H1 (cell line): ENCODE data around the gene ARHGEF1. TPM values are rescaled to one million over a fixed set of nuclear protein-coding genes. Genes with fewer than 3 reads are reported as not detected.

ENCODE experiments used
- CTCF ChIA-PET: fragments of 300-600 bp; sonication (Branson Sonifier 250); formaldehyde crosslinking; loops from one replicate; lab custom pipeline; 2021; ENCODE audit not compliant: partially characterized antibody; lab: Charles Lee
- POLR2A ChIA-PET: fragments of 300-600 bp; sonication (Branson Sonifier 250); formaldehyde crosslinking; loops from one replicate; lab custom pipeline; 2021; ENCODE audit warnings: inconsistent platforms; ENCODE audit not compliant: partially characterized antibody; lab: Charles Lee
- DNase-seq, 2 experiments: peaks; one replicate each; pipeline versions ENCODE4 v3.0.0 to v3.0.0-alpha.2; 2010 to 2022; ENCODE audit warnings: low spot score in 2 of 2, low read depth in 1 of 2, mixed read lengths in 1 of 2
- FAIRE-seq: peaks from 2 replicates; lab custom pipeline; 2011; peaks lifted over from hg19 to GRCh38; lab: Jason Lieb, UNC
- H2AFZ ChIP-seq: 2 replicates; pipeline ENCODE4 v1.8.1; 2012; ENCODE audit warnings: low read length, inconsistent platforms
- H2AK5ac ChIP-seq: 2 replicates; pipeline ENCODE4 v1.6.1; 2013; ENCODE audit warnings: low read depth, low read length
- H2BK120ac ChIP-seq: replicated peaks from 2 replicates; pipeline ENCODE3; 2013; ENCODE audit warnings: low read depth, low read length, inconsistent platforms
- H2BK12ac ChIP-seq: 2 replicates; pipeline ENCODE4 v1.6.1; 2013; ENCODE audit warnings: low read depth, low read length
- H2BK15ac ChIP-seq: 2 replicates; pipeline ENCODE4 v1.6.1; 2013; ENCODE audit warnings: low read length
- H2BK20ac ChIP-seq: 2 replicates; pipeline ENCODE4 v1.6.1; 2013; ENCODE audit warnings: low read length
- H2BK5ac ChIP-seq: 2 replicates; pipeline ENCODE4 v1.6.1; 2013; ENCODE audit warnings: low read depth, low read length
- H3K14ac ChIP-seq: 2 replicates; pipeline ENCODE4 v1.6.1; 2013; ENCODE audit warnings: inconsistent platforms; ENCODE audit not compliant: insufficient read length
- H3K18ac ChIP-seq: 2 replicates; pipeline ENCODE4 v1.6.1; 2013; ENCODE audit warnings: low read length; ENCODE audit errors: extremely low read depth
- H3K23ac ChIP-seq: 2 replicates; pipeline ENCODE4 v1.6.1; 2013; ENCODE audit warnings: inconsistent platforms; ENCODE audit not compliant: insufficient read length
- H3K23me2 ChIP-seq: 2 replicates; pipeline ENCODE4 v1.6.1; 2013; ENCODE audit warnings: low read depth, low read length
- H3K27ac ChIP-seq: 2 replicates; pipeline ENCODE4 v1.6.1; 2011; ENCODE audit warnings: low read depth, low read length, inconsistent platforms
- H3K27me3 ChIP-seq, 4 experiments: replicated peaks in 1 of 4; 1 replicate in 1 of 4; 2 replicates in 3 of 4; pipeline versions ENCODE4 v1.6.1 to v1.8.1; 2011 to 2013; ENCODE audit warnings: low read length in 3 of 4, mild to moderate bottlenecking in 3 of 4, inconsistent platforms in 2 of 4, mixed read lengths in 2 of 4, moderate library complexity in 1 of 4; ENCODE audit not compliant: control insufficient read depth in 3 of 4, insufficient read depth in 3 of 4; ENCODE audit errors: extremely low read depth in 1 of 4
- H3K36me3 ChIP-seq, 4 experiments: 2 replicates each; pipeline versions ENCODE4 v1.6.1 to v1.8.1; 2011 to 2013; ENCODE audit warnings: mild to moderate bottlenecking in 4 of 4, low read length in 3 of 4, moderate library complexity in 2 of 4, control low read depth in 1 of 4, inconsistent platforms in 1 of 4; ENCODE audit not compliant: insufficient read depth in 4 of 4, control insufficient read depth in 2 of 4
- H3K4ac ChIP-seq: replicated peaks from 2 replicates; pipeline ENCODE3; 2013; ENCODE audit warnings: low read length, low read depth, mixed read lengths, inconsistent platforms; ENCODE audit not compliant: insufficient read length
- H3K4me1 ChIP-seq, 4 experiments: replicated peaks in 1 of 4; 1 replicate in 1 of 4; 2 replicates in 3 of 4; pipeline versions ENCODE4 v1.6.1 to v1.8.1; 2011 to 2013; ENCODE audit warnings: low read length in 3 of 4, inconsistent platforms in 2 of 4, mixed read lengths in 1 of 4; ENCODE audit not compliant: insufficient read depth in 4 of 4, control insufficient read depth in 3 of 4
- H3K4me2 ChIP-seq, 2 experiments: 2 replicates each; pipeline versions ENCODE4 v1.6.1 to v1.8.1; 2011 to 2013; ENCODE audit warnings: low read depth in 2 of 2, low read length in 2 of 2, control low read depth in 1 of 2, inconsistent platforms in 1 of 2, mild to moderate bottlenecking in 1 of 2; ENCODE audit not compliant: insufficient read depth in 1 of 2
- H3K4me3 ChIP-seq, 4 experiments: fragments of 200-600, 300-600 bp in 1 of 4; sonication (generic), shearing (Covaris generic), sonication (Bioruptor Twin) in 1 of 4; 2 replicates each; pipeline versions ENCODE4 v1.5.1 to v1.8.1; 2011 to 2016; ENCODE audit warnings: low read length in 4 of 4, low read depth in 3 of 4, control low read depth in 2 of 4, inconsistent platforms in 2 of 4, mild to moderate bottlenecking in 2 of 4, mixed read lengths in 1 of 4, moderate library complexity in 1 of 4; ENCODE audit not compliant: insufficient read depth in 2 of 4; ENCODE audit errors: extremely low read depth in 1 of 4
- H3K56ac ChIP-seq: replicated peaks from 2 replicates; pipeline ENCODE3; 2013; ENCODE audit warnings: low read depth, mild to moderate bottlenecking, mixed read lengths, low read length, inconsistent platforms; ENCODE audit not compliant: insufficient read length
- H3K79me1 ChIP-seq: 2 replicates; pipeline ENCODE4 v1.6.1; 2013; ENCODE audit warnings: low read depth, low read length, control low read depth
- H3K79me2 ChIP-seq, 2 experiments: 2 replicates each; pipeline versions ENCODE4 v1.6.1 to v1.8.1; 2012 to 2013; ENCODE audit warnings: low read length in 2 of 2, mild to moderate bottlenecking in 2 of 2, inconsistent platforms in 1 of 2; ENCODE audit not compliant: insufficient read depth in 2 of 2, control insufficient read depth in 1 of 2
- H3K9ac ChIP-seq, 4 experiments: replicated peaks in 1 of 4; 1 replicate in 1 of 4; 2 replicates in 3 of 4; pipeline versions ENCODE4 v1.6.1 to v1.8.1; 2011 to 2013; ENCODE audit warnings: low read depth in 3 of 4, low read length in 3 of 4, control low read depth in 2 of 4, mild to moderate bottlenecking in 2 of 4, moderate library complexity in 2 of 4, inconsistent platforms in 1 of 4; ENCODE audit errors: extremely low read depth in 1 of 4
- H3K9me3 ChIP-seq, 2 experiments: 2 replicates each; pipeline versions ENCODE4 v1.6.1 to v1.8.1; 2012 to 2013; ENCODE audit warnings: mild to moderate bottlenecking in 2 of 2, moderate library complexity in 2 of 2, control low read depth in 1 of 2, inconsistent platforms in 1 of 2, low read depth in 1 of 2, low read length in 1 of 2, mixed read lengths in 1 of 2; ENCODE audit not compliant: insufficient read depth in 2 of 2
- H4K20me1 ChIP-seq, 2 experiments: replicated peaks in 1 of 2; 2 replicates each; pipeline versions ENCODE3 to v1.8.1; 2011 to 2013; ENCODE audit warnings: inconsistent platforms in 2 of 2, low read length in 2 of 2, mild to moderate bottlenecking in 1 of 2; ENCODE audit not compliant: insufficient read depth in 2 of 2, control insufficient read depth in 1 of 2
- H4K5ac ChIP-seq: 2 replicates; pipeline ENCODE4 v1.6.1; 2013; ENCODE audit warnings: low read length, low read depth, mixed read lengths, inconsistent platforms; ENCODE audit not compliant: insufficient read length
- H4K8ac ChIP-seq: 2 replicates; pipeline ENCODE4 v1.8.0; 2013; ENCODE audit warnings: mild to moderate bottlenecking, moderate library complexity, low read length, inconsistent platforms; ENCODE audit not compliant: insufficient read depth; ENCODE audit errors: extremely low read depth
- H4K91ac ChIP-seq: replicated peaks from 2 replicates; pipeline ENCODE3; 2013; ENCODE audit warnings: low read length, mixed read lengths, inconsistent platforms; ENCODE audit not compliant: insufficient read length
- ASH2L ChIP-seq: fragments of 200-600, 300-600 bp; sonication (generic); IDR thresholded peaks from one replicate; pipeline ENCODE4 v1.7.1; 2017; ENCODE audit warnings: low read length
- BCL11A ChIP-seq, 2 experiments: IDR thresholded peaks; one replicate each; pipeline ENCODE4 v1.6.1; 2011; ENCODE audit warnings: low read depth in 2 of 2, low read length in 2 of 2, mild to moderate bottlenecking in 2 of 2
- CHD1 ChIP-seq: IDR thresholded peaks from 2 replicates; pipeline ENCODE4 v1.6.1; 2012; ENCODE audit warnings: low read depth, low read length, improper control_type of control experiment
- CHD2 ChIP-seq: IDR thresholded peaks from 2 replicates; pipeline ENCODE4 v1.6.1; 2012; ENCODE audit warnings: low read length, improper control_type of control experiment
- EZH2 ChIP-seq: fragments of 200-600 bp; sonication (generic); IDR thresholded peaks from 2 replicates; pipeline ENCODE4 v1.7.1; 2012; ENCODE audit warnings: low read depth, mild to moderate bottlenecking, moderate library complexity, low read length, inconsistent platforms; ENCODE audit not compliant: severe bottlenecking
- JUN ChIP-seq: IDR thresholded peaks from 2 replicates; pipeline ENCODE4 v1.6.1; 2011; ENCODE audit warnings: low read depth, mild to moderate bottlenecking, improper control_type of control experiment, low read length
- KDM1A ChIP-seq: fragments of 200-600, 300-600 bp; sonication (generic); IDR thresholded peaks from 2 replicates; pipeline ENCODE4 v1.7.1; 2016; ENCODE audit warnings: mild to moderate bottlenecking, low read length, borderline replicate concordance
- NRF1 ChIP-seq: IDR thresholded peaks from 2 replicates; pipeline ENCODE4 v1.6.1; 2011; ENCODE audit warnings: mild to moderate bottlenecking, low read depth, low read length, improper control_type of control experiment
- RXRA ChIP-seq: IDR thresholded peaks from 2 replicates; pipeline ENCODE4 v1.6.1; 2011; ENCODE audit warnings: low read depth, mild to moderate bottlenecking, low read length, moderate library complexity; ENCODE audit not compliant: insufficient read depth
- SUZ12 ChIP-seq: fragments of 200-600 bp; sonication (generic); IDR thresholded peaks from 2 replicates; pipeline ENCODE4 v1.6.1; 2012; ENCODE audit warnings: mild to moderate bottlenecking, inconsistent platforms, low read length, moderate library complexity, mixed read lengths
- TCF12 ChIP-seq: IDR thresholded peaks from 2 replicates; pipeline ENCODE4 v1.6.1; 2011; ENCODE audit warnings: low read depth, mild to moderate bottlenecking, low read length
- YY1 ChIP-seq: IDR thresholded peaks from 2 replicates; pipeline ENCODE4 v1.6.1; 2011; ENCODE audit warnings: low read depth, mild to moderate bottlenecking, low read length
- WGBS, 2 experiments: shearing (Covaris generic) in 1 of 2; methylation state at CpG; one replicate each; pipeline versions ENCODE4 v1.1.6 to v1.1.7; 2013 to 2015; ENCODE audit warnings: low lambda C conversion rate in 2 of 2, mixed read lengths in 2 of 2, inconsistent platforms in 1 of 2, low coverage in 1 of 2, missing lambda C conversion rate in 1 of 2; ENCODE audit not compliant: insufficient replicate concordance in 2 of 2, insufficient coverage in 1 of 2, insufficient read length in 1 of 2; ENCODE audit errors: extremely low coverage in 1 of 2, missing lambda C conversion rate in 1 of 2; 5-methylcytosine and 5-hydroxymethylcytosine counted together
- polyA plus RNA-seq, 7 experiments: library from polyadenylated mRNA; depleted of rRNA in 3 of 7; stranded (reverse) in 5 of 7; unstranded in 2 of 7; fragments of >200 nt in 5 of 7; fragments of 200-250 nt in 2 of 7; gene quantifications; 1 replicate in 5 of 7; 2 replicates in 1 of 7; 4 replicates in 1 of 7; pipeline versions ENCODE4 v1.2.1 to v1.2.3, GENCODE V29; 2011 to 2013; ENCODE audit warnings: missing spikeins in 2 of 7, mixed read lengths in 2 of 7
- total RNA-seq: library from RNA; stranded (reverse); fragmentation: NEBNext Ultra II Directional; extraction: Animal tissue kit (Norgen Biotek cat#: 25700); gene quantifications from 2 replicates; pipeline ENCODE4 v1.2.1, GENCODE V29; 2021
- TF ChIP-seq, protein P1 (sequence below): IDR thresholded peaks from 2 replicates; pipeline ENCODE4 v1.6.1; 2012; ENCODE audit warnings: inconsistent platforms
- TF ChIP-seq, protein P2 (sequence below): IDR thresholded peaks from 2 replicates; pipeline ENCODE4 v1.6.1; 2011; ENCODE audit warnings: low read length, improper control_type of control experiment

Gene ARHGEF1
- total and polyA plus RNA-seq, 2 of the 8 experiments (the other 6 are each of a cell fraction or from before 2014, with no cell fraction given), result 23.0 to 49.0 TPM

DNA sequence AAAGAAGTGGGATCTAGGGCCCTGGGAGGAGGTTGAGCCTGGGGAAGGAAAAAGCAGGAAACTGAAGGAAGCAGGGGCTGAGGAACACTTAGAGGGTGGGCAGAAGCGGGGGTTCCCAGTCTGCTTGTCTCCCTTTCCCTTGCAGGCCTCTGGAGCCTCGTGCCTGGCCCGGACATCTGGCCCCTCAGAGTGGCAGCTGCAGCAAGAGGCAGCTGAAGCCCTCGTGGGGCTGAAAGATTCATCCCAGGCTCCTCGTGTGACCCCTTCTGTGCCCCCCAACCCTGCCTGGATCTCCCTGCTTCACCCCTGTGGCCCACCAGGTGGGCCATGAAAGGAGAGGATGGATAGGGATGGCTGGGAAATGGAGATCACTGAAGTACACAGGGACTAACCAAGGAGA is 32.6 kb upstream of the ARHGEF1 start:
- Histone ChIP-seq H3K23me2 (no peaks in the 10 kb centered on the region), H4K5ac (no peak overlapping the region), H3K4ac (no peak overlapping the region), H3K23ac (no peak overlapping the region), H4K20me1 (no peaks in the 10 kb centered on the region), H3K56ac (no peak overlapping the region), H3K79me2 (no peaks in the 10 kb centered on the region), H3K79me1 (no peaks in the 10 kb centered on the region), H3K4me1 (no peaks in the 10 kb centered on the region; a peak in 1 of 7 replicates), H3K9ac (no peak overlapping the region), H3K18ac (no peak overlapping the region), H2BK5ac (no peak overlapping the region), H4K91ac (no peak overlapping the region), H2BK12ac (no peak overlapping the region), H3K27me3 (no peaks in the 10 kb centered on the region), H3K27ac (no peak overlapping the region), H3K4me3 (no peak overlapping the region), H2BK20ac (no peak overlapping the region), H2BK120ac (no peak overlapping the region), H3K14ac (no peak overlapping the region), H3K36me3 (no peaks in the 10 kb centered on the region), H2BK15ac (no peak overlapping the region), H3K9me3 (peaks cover 0 to 11% of the 10 kb centered on the region in 2 experiments; a peak in 2 of 4 replicates), H4K8ac (no peak overlapping the region), H2AFZ (no peak overlapping the region), H2AK5ac (no peak overlapping the region), H3K4me2 (no peak overlapping the region)
- DNase-seq, result no peak
- TF ChIP-seq YY1 (no peak), BCL11A (IDR thresholded peaks at IDR 0.05; ENCODE audit: low read depth in 2 of 2, low read length in 2 of 2) (no peak), SUZ12 (no peak), ASH2L (no peak), JUN (no peak), NRF1 (no peak), RXRA (no peak), CHD2 (no peak), TCF12 (no peak), EZH2 (no peak), CHD1 (no peak), KDM1A (no peak)
- TF ChIP-seq, protein P1, sequence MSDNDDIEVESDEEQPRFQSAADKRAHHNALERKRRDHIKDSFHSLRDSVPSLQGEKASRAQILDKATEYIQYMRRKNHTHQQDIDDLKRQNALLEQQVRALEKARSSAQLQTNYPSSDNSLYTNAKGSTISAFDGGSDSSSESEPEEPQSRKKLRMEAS, result no peak
- TF ChIP-seq, protein P2, sequence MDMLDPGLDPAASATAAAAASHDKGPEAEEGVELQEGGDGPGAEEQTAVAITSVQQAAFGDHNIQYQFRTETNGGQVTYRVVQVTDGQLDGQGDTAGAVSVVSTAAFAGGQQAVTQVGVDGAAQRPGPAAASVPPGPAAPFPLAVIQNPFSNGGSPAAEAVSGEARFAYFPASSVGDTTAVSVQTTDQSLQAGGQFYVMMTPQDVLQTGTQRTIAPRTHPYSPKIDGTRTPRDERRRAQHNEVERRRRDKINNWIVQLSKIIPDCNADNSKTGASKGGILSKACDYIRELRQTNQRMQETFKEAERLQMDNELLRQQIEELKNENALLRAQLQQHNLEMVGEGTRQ, result no peak
- 86% methylated on average over 5 of the region's 5 CpGs; no CpG with 5 or more reads in 1 of the 2 experiments for WGBS, 2 experiments
- CTCF ChIA-PET, result interaction anchor here (1.4 to 6.3 kb wide), 3 partner anchors 9 to 58 kb away, joined by 6 to 31 read pairs (median 6); partner anchors contain the start of gene RPS19
- POLR2A ChIA-PET, result interaction anchor here (0.6 to 4.1 kb wide), 5 partner anchors 10 to 411 kb away, joined by 3 to 31 read pairs (median 4); partner anchors contain the start of genes DMAC2 and RPS19
- FAIRE-seq, result no peak
